Endometrial microvascular endothelial cells (primary cell): ENCODE results near the gene COL12A1. TPM values are rescaled to one million over a fixed set of nuclear protein-coding genes. Genes with fewer than 3 reads are reported as not detected.

ENCODE experiments used
- in situ Hi-C: cut with HindIII; loops from 2 replicates; pipeline ENCODE4 v1.10.0; 2017; ENCODE audit warnings: low sequenced_read_pairs, low pct_unique_long_range_greater_than_20kb; ENCODE audit errors: inconsistent ontology term
- total RNA-seq: library from RNA; depleted of rRNA; stranded (reverse); fragments of >200 nt; gene quantifications from one replicate; pipeline ENCODE4 v1.2.3, GENCODE V29; 2015; ENCODE audit errors: inconsistent ontology term

Gene COL12A1
- total RNA-seq, 1 donor from 2014 or later: 64.7 TPM

- in situ Hi-C loops: no loop called here
Observed at GRCh38 chr6:75156186-75156878, 49.5 kb downstream of the COL12A1 start.

- in situ Hi-C loops: no loop called here
Observed at GRCh38 chr6:75155631-75156030, 50.2 kb downstream of the COL12A1 start.

DNA sequence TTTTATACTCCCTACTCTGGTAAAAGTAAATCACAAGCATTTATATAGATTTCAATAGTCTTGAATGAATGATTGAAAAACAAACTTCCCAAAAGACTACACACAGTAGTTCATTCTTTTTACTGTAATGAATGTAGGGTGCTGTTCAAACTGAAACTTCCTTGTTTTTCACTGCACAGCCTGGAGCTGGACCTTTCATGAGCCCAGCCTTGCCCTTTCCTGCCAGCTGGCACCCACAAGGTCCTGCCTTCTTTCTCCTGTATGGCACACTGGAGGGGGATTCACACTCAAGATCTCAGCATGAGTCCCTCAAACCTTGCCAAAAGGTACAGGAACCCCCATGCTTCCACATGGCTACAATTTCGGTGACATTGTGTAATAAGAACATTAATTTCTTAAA, 50.9 kb downstream of the COL12A1 start:
- in situ Hi-C loops: no loop called here

GRCh38 chr6:75150685-75151412, 55.0 kb downstream of the COL12A1 start:
- in situ Hi-C loops: no loop called here

DNA sequence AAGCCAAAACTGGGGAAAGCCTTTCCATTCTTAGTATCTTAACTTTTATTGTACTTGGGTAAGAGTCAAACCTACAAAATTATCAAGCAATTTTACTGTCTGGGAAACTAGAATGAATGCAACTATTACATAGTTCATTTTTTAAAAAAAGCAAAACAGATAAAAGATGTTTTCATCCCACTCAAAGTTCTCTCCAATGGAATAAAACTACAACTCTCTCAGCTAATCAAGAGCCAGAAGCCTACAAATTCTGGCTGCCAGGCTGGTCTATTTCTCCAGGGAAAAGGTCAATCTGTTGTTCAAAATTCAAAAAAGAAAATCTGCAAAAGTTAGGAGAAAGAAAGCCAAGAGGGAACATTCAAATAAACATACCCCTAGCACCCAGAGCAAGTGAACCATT, 56.2 kb downstream of the COL12A1 start:
- in situ Hi-C loops: no loop called here

DNA sequence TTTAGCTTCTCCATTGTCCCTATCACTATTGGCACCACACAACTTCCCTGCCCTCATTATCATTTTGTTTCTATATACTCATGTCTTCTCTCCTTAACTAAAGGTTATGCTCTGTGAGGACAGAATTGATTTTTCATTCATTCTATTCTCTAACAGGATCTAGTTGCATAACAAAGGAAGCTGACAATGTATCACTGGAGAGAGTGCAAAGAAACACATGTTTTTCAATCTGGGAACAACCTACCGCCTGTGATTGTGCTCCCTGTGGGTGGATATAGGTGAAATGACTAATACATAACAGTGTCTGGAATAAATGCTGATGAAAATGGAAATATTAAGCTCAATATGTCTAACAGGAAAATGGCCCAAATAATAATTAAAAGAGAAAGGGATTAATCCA, 56.6 kb downstream of the COL12A1 start:
- in situ Hi-C loops: no loop called here

GRCh38 chr6:75147512-75147911, 58.3 kb downstream of the COL12A1 start:
- in situ Hi-C loops: no loop called here

GRCh38 chr6:75145976-75146375, 59.9 kb downstream of the COL12A1 start:
- in situ Hi-C loops: no loop called here

- in situ Hi-C loops: no loop called here
Observed at GRCh38 chr6:75145211-75145610, 60.6 kb downstream of the COL12A1 start.

GRCh38 chr6:75144386-75144785, 61.5 kb downstream of the COL12A1 start:
- in situ Hi-C loops: no loop called here

DNA sequence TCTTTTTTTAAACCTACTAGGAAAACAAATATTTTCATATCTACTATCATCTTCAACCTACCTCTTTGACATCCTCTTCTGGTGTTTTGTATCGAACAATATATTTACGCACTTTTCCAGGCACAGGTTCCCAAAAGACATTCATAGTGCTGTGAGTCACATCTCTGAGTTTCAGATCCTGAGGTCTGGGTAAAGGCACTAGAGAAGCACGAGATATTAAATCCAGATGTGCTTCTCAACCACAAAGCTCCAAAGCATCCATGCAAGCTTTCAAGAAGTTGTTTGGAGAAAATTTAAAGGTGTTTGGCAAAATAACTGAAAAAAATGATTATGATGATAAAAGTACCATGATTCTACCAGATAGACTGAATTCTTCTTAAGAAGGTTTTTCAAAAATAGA, 62.7 kb downstream of the COL12A1 start:
- in situ Hi-C loops: no loop called here

DNA sequence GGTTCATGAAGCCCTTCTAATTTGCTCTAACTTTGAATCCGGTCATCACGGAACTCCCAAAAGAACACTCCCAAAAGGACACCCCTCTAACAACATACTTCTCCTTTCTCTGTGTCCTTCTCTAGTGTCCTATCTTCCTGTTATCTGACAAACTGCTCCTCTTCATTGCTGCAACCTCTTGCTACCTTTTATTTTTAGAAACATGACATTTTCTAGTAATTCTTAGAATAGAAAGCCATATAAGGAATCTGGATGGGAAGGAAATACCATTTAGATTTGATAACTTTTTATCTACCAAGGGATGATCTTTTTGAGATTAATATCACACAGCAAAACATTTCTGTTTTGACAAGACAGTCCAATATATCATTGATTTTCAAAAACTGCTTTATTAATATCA, 63.1 kb downstream of the COL12A1 start:
- in situ Hi-C loops: no loop called here

- in situ Hi-C loops: no loop called here
Observed at GRCh38 chr6:75135876-75136275, 70.0 kb downstream of the COL12A1 start.

DNA sequence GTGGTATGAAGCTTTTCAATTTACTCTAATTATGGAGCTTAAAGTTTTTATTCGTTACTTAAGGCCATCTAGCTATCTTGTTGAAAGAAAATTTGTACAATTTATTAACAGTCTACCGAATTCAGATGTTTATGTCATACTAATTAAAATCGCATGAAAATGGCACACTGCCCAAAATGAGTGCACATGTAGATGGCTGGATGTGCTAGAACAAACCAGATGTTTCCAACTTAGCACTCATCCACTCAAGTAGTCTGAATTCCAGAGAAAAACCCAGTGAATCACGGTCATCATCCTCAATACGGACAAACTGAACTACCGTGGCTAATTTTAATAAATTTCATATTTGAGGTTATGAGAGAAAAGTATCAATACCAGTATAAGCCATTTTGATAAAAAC, 70.4 kb downstream of the COL12A1 start:
- in situ Hi-C loops: no loop called here

DNA sequence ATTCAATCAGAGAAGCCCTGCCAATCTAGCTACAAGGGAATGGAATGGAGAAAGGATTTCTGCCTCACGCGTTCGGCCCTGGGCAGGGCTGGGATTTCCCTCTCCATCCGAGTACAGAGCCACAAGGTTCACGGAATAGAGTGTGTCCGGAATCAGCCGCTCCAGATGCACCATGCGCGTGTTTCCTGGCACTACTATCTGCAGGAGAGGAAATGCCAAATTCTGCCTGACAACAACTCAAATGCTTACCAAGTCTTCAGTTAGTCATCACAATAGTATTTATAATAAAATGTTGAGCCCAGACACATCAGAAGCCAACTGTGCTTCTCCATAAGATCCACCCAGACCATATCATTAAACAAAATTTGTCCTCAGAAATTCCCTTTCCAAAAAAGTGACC, 75.1 kb downstream of the COL12A1 start:
- in situ Hi-C loops: no loop called here

- in situ Hi-C loops: no loop called here
Observed at GRCh38 chr6:75128878-75129570, 76.8 kb downstream of the COL12A1 start.

GRCh38 chr6:75126518-75126917, 79.3 kb downstream of the COL12A1 start:
- in situ Hi-C loops: no loop called here

- in situ Hi-C loops: no loop called here
Observed at GRCh38 chr6:75124983-75125382, 80.9 kb downstream of the COL12A1 start.

DNA sequence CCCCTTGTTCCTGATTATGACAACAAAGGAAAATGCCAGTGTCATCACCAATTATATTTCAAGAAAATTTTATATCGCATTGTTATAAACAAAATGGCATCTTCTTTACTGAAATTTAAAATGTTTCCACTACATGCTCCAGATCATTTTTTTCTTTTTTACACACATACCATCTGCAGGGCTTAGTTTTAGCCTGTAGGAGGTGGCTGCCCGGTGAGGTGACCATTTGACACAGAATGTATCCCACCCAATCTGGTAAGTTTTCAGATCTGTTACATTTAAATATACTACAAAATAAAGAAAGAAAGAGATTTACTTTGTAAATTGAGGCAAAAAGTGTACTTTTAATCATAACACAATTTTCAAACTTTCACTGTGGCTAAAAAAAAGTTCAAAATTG, 81.8 kb downstream of the COL12A1 start:
- in situ Hi-C loops: no loop called here

DNA sequence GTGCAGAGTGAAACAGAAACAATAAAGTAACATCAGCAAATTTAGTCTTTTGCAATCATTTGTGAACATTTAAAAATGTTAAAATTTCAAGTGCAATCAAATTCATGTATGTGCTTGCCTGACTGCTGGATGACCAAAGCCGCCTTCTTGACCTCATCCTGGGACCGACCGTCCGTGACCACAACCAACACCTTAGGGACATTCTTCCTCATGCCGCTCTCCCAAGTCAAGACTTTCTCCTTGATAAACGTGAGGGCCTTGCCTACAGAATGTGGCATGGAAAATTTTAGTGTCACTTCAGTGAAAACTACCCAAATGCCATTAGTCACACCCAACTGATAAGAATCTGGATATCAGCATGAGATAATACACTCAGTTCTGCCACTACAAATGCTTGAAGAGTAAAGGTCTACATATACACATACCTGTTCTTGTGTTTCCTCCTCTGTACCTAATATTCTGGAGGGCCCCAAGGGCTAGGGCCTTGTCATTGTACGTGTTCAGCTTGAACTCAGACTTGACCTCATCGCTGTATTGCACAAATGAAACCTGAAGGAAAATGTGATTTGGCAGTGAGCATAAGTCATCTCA, 86.8 kb downstream of the COL12A1 start:
- in situ Hi-C loops: no loop called here
